Stimulated activated CD4-positive, alpha-beta T cell treated with anti-CD3 and anti-CD28 coated beads, Interleukin-4, amount 100 ng/mL, for 1 hour (primary cell): ENCODE measurements around the gene ZNF730.
"Not testable (repeated sequence)": the region's sequence is repeated elsewhere in the genome, so short reads cannot be mapped to it uniquely, and the experiment has no call there.

Source experiments
- DNase-seq: peaks from one replicate; pipeline ENCODE4 v3.0.0-alpha.2; 2020

Gene ZNF730

GRCh38 chr19:23116802-23117571 is at the start of gene ZNF730:
TSS of gene ZNF730 (plus strand) at chr19:23117025. CDS start at chr19:23117174, 149 bp downstream.
- peak; percentile 43 for DNase-seq

- no peak for DNase-seq
These were observed 46.3 kb upstream of the ZNF730 start for GRCh38 chr19:23070353-23071146.

DNA sequence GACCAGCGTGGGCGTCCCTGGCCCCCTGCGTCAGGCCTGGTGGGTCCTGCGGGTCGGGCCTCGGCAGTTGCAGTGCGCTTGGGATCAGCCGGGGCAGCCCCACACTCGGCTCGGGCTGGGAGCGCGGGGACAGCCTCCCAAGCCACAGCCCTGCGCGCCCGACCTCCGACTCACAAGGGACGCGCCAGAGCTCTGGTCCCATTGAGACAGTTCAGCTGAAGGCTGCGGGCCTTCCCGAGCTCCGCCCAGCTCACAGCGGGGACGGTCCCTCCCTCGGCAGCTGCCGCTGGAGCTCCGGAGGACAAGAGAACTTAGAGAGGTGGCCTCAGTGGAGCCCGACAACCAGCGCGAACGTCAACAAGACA is 45.7 kb upstream of the ZNF730 start:
- no peak for DNase-seq

DNA sequence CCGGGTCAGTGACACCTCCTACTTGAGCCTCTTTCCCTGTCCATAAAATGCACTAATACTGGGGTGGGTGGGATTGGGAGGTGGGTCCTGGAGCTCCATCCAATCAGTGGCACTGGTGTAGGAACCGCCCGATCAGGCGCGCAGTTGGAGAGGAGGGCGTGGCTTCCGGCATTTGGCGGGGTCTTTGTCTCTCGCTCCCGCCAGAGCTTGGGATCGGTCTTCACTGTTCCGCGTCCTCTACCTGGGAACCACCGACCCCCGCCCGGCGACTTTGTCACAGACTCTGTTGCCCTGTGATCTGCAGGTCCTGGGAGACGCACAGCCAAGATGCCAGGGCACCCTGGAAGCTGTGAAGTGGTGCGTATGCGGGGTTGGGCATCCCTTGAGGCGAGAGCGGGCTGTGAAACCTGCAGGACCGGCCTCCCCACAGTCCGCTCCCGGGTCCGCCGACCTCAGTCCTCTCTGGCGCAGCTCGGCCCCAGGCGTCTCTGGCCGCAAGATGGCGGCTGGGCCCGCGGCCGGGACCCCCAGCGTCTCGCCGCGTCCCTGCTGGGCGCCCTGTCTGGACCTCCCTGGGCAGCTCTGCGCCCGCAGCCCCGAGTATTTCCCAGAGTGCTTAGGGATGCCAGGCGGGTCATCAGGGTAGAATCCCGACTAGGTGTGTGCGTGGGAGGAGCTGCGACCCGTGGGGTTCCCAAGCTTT is 41.6 kb upstream of the ZNF730 start:
- DNase-seq: no peak

DNA sequence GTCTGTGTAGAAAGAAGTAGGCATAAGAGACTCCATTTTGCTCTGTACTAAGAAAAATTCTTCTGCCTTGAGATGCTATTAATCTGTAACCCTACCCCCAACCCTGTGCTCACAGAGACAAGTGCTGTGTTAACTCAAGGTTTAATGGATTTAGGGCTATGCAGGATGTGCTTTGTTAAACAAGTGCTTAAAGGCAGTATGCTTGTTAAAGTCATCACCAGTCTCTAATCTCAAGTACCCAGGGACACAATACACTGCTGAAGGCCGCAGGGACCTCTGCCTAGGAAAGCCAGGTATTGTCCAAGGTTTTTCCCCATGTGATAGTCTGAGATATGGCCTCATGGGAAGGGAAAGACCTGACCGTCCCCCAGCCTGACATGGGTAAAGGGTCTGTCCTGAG is 39.0 kb upstream of the ZNF730 start:
- DNase-seq: not testable (repeated sequence)

DNA sequence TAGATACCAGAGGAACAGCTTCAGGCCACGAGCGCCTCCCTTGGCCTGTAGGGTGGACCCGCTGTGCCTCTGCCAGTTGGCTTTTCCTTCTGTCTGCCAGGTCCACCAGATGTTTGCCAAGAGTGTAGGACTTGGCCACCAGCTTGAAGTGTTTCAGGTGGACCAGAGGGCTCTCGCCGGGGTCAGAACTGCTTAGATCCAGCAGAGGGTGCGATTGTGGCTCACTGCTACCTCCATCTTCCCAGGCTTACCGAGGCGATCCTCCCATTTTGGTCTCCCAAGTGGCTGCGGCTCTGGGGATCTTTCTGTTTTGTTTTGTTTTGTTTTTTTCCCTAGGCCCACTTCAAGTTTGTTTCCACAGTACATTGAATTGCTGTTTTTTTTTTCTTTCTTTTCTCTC is 23.0 kb upstream of the ZNF730 start:
- no peak for DNase-seq

- no peak for DNase-seq
These were observed 21.4 kb upstream of the ZNF730 start for GRCh38 chr19:23095418-23095817.

- DNase-seq: no peak
These were observed 18.5 kb upstream of the ZNF730 start for GRCh38 chr19:23098286-23098685.

- DNase-seq: no peak
These were observed 17.8 kb upstream of the ZNF730 start for GRCh38 chr19:23098988-23099387.

- no peak for DNase-seq
These were observed 16.9 kb upstream of the ZNF730 start for GRCh38 chr19:23099966-23100365.

GRCh38 chr19:23101241-23101640 is 15.6 kb upstream of the ZNF730 start:
- DNase-seq: no peak

DNA sequence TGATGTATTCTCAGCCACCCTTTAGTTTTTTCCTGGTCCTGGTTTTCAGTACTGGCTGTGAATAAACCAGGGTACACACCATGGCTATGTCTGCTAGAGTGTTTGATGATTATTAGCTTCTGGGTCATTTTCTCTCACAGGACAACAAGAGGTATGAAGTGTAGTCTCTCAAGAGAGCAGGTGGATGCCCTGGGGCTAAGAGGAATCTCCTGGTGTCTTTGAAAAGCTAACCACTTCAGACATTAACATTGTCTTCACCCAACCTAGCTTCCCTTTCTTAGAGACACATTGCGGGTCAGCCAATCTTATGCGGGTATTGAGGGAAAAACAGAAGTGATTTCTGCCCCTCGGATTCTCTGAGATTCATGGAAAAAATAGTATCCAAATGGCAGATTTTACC is 1.6 kb downstream of the ZNF730 start:
- DNase-seq: no peak

GRCh38 chr19:23134211-23134610 is 17.4 kb downstream of the ZNF730 start:
- not testable (repeated sequence) for DNase-seq

GRCh38 chr19:23145617-23146415 is 29.0 kb downstream of the ZNF730 start:
- no peak for DNase-seq

DNA sequence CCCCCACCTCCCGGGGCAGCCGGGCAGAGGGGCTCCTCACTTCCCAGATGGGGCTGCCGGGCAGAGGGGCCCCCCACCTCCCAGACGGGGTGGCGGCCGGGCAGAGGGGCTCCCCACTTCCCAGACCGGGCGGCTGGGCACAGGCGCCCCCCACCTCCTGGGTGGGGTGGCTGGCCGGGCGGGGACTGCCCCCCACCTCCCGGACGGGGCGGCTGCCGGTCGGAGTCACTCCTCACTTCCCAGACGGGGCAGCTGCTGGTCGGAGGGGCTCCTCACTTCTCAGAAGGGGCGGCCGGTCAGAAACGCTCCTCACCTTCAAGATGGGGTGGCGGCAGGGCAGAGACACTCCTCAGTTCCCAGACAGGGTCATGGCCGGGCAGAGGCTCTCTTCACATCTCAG is 43.9 kb downstream of the ZNF730 start:
- no peak for DNase-seq

- DNase-seq: not testable (repeated sequence)
These were observed 51.5 kb downstream of the ZNF730 start for GRCh38 chr19:23168286-23168685.

DNA sequence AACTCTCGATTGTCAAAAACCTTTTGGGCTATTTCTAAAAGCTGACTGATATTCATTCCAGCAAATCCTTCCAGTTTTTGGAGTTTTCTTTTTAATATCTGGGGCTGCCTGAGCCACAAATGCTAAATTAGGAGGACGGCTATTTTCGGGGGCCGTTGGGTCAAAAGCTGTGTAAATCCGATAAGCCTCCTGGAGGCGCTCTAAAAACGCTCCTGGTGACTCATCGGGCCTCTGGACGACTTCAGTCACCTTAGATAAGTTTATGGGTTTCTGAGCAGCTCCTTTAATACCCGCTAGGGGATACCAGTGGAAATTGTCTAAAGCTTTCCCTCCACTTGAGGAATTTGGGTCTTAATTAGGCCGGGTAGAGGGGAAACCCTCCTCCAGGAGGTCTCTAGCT is 66.4 kb downstream of the ZNF730 start:
- no peak for DNase-seq

DNA sequence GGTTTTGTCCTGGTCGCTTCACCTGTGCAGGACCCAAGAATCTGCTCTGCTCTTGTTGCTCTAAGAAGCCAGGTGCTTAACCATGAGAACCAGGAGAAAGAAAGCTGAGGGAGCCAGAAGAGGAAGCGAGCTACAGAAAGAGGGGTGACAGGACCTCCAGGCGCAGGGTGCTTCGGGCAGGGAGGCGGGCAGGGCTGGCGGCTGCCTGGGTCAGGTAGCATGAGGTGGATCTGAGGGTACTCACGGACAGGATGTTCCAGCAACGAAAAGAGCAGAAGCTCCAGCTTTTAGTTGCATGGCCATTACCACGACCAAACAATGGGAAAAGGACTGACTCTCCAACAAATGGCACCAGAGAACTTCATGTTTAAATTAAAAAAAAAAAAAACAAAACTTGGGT is 73.5 kb downstream of the ZNF730 start:
- DNase-seq: no peak
